Left renal pelvis (tissue), 4 donors: ENCODE measurements around the gene DCLK3. TPM values are rescaled to one million over a fixed set of nuclear protein-coding genes. Genes with fewer than 3 reads are reported as not detected.

ENCODE experiments used
- DNase-seq, 4 donors: peaks; one replicate each; pipeline ENCODE4 v3.0.0-alpha.2; 2013; ENCODE audit warnings: low read depth in 4 of 4, low spot score in 3 of 4
- polyA plus RNA-seq, 4 donors: library from polyadenylated mRNA; unstranded; fragments of 120-200 nt; gene quantifications; one replicate each; pipeline ENCODE4 v1.2.1, GENCODE V29; 2013; ENCODE audit not compliant: insufficient read length in 4 of 4

DCLK3 gene
- 1 to 10 TPM in 1 of 4 donors, under 1 TPM in 3; 0.59 to 1.0 (median 0.81) TPM for polyA plus RNA-seq

- no peak for DNase-seq
Observed at GRCh38 chr3:36763850-36764703, at the start of gene DCLK3. DCLK3 (minus strand) TSS chr3:36764553; CDS start chr3:36764263, 290 bp downstream.

DNA sequence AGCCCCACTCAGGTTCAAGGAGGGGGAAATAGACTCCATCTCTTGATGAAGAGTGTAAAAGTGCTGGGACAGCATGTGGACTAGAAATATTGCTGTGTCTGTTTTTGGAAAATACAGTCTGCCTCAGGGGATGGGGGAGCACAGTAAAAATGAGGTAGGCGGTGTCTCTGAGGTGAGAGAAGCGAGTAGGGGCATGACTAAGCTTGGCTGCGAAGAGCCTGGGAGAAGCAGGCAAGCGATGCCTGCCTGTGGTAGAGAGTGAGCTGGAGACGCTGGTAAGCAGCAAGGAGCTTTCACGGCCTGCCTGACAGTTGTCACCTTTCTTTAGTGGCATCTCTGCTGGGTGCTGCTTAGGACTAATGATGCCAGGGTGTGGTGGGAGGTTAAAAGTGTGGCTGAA is 49.0 kb upstream of the DCLK3 start:
- DNase-seq = no peak

DNA sequence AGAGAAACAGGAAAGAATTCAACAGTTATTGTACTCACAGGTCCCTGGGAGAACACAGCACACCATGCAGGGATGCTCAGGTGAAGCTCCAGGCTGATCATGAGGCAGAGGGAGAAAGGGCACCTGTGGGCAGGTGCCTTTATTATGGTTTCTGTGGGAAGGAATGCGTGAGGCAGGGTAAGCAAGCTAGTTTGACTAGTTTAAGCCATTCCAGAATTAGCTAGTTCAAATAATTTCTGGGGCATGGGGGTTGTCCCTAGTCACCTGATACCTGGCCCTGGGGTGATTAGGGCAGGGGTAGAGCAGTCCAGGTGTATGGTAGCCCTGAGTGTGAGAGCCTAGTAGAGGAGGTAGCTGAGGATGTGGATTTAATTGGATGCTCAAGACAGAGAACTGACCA is 47.9 kb upstream of the DCLK3 start:
- no peak for DNase-seq

- no peak for DNase-seq
Observed at GRCh38 chr3:36811768-36812167, 47.4 kb upstream of the DCLK3 start.

GRCh38 chr3:36804295-36805055 is 40.1 kb upstream of the DCLK3 start:
- peak in 1 of 4 donors; percentile 3 for DNase-seq

GRCh38 chr3:36803091-36803791 is 38.9 kb upstream of the DCLK3 start:
- DNase-seq = no peak

DNA sequence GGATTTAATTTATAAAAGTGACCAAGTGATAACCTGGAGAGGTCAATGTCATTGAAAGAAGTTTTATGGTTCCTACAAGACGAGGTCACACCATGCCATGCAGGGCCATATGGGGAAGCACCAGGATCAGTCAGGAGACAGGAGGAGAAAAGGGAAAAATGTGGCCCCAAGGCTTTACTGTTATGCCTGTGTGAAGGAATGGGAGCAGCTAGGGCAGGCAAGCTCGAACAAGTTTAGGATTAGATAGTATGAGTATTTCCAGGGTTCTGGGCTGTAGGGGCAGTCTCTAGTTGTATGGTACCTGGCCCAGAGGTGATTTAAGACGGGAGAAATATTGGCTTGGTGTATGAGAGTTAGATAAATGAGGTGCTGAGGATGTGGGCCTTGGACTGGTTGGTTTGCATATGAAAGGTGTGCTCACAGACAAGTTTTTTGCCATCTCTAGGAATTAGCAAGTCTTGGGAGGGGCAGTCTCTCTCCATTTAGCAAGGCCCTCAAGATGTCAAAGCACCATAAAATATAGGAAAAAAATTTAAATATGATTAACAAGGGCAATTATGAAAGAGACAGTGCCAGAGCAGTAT is 36.3 kb upstream of the DCLK3 start:
- no peak for DNase-seq

DNA sequence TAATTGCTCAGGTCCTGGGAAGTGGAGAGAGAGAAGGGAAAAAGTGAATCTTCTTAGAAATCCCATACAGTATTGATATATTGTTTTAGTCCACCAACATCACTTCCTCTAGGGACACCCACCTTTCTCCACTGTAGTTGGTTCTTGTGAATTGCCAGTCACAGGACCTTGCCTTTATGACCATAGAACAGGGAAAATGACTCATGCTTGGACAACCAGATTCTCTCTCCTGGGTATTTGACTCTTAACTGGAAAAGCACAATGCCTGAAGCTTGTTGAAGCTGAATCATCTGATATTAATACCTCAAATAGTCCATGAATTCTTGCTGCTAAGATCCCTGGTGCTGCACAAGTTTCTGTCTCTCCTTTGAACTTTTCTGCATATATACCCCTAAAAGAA is 32.5 kb upstream of the DCLK3 start:
- no peak for DNase-seq

- no peak for DNase-seq
Observed at GRCh38 chr3:36796161-36796560, 31.8 kb upstream of the DCLK3 start.

DNA sequence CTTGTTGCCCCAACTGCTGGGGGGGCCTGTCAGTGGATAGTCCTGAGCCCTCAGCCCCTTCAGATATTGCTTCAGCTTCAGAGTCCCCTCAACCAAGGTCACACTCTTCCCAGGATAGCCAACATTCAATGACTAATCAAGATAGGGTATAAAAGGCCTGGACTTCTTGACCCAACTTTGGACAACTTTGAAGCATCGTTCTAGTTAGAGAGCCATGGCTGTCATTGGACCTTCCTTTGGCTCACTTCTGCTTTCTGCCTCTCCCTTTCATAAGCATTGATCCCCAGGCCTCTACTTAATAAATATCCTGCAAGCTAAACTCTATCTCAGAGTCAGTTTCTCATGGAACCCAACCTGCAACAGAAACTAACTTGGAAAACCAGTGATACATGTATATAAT is 31.3 kb upstream of the DCLK3 start:
- DNase-seq = no peak

DNA sequence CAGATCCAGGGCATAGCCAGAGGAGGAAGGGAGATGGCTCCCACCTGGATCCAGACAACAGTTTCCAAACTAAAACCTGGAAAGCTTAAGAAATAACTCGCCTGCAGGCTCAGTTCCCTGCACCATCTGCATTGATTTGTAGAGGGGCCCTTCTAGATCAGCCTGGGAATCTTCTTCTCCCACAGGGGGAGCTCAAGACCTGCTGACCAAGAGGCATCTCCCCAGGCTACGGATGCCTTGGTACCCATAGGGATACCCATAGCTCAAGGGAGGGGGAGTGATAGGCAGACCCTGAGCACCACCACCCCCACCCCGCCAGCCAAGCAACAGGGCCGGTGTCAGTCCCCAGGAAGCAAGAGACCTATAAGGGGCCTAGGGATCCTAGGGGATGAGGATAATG is 28.0 kb upstream of the DCLK3 start:
- peak in 1 of 4 donors; percentile 6 for DNase-seq

DNA sequence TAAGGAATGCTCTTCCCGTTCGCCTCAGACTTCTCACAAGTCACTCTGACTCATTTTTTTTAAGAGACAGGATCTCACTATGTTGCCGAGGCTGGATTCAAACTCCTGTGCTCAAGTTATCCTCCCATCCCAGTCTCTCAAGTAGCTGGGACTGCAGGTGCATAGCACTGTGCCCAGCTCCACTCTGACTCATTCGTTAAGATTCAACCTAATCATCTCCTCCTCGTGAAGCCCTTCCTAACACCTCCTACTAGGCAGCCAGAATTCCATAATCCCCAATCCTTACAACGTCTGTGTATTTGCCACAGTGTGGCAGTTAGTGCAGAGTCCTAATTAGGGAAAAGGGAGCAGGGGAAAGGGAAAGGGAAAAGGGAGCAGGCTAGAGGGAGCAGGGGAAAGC is 26.4 kb upstream of the DCLK3 start:
- no peak for DNase-seq

- DNase-seq = no peak
Observed at GRCh38 chr3:36786921-36787890, 22.9 kb upstream of the DCLK3 start.

DNA sequence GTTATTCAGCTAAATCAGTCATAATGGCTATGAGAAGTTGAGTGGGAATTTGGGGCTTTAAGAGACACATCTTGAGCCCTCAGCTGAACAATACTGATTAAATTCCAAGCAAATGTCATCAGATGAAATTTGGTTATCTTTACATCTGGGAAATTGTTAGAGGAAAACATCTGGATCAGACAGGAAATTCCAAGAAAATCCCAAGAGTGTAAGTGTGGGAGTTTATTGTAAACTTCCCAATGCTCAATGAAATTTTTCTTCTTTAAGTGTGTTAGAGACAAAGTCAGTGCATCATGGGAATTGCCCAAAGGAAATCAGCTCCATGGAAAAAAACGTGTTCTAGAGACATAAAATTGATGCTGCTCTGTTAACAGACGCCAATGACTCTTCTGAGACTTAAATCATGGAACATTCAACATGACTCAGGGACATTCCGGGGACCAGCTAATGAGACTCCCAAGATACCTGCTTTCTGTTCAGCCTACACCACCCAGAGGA is 19.8 kb upstream of the DCLK3 start:
- DNase-seq = no peak

- no peak for DNase-seq
Observed at GRCh38 chr3:36777424-36778218, 13.3 kb upstream of the DCLK3 start.

DNA sequence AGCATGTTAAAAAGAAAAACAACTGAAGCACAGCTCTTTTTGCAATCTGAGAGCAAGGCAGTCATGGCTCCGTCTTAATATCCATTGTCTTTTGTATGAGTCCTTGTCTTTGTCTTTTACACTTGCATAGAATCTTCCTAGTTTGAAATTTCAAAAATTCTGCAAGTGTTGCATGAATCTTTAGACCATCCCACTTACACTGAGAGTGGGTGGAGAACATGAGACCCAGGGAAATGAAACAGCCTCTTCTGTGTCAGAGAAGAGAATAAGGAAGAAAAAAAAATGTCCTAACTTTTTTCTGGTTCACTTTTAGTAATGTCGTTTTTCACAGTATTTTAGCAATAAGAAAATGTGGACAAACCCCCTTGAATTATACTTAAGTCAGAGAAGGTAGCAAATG is 12.1 kb upstream of the DCLK3 start:
- no peak for DNase-seq

GRCh38 chr3:36774052-36774451 is 9.7 kb upstream of the DCLK3 start:
- no peak for DNase-seq

GRCh38 chr3:36771931-36772330 is 7.6 kb upstream of the DCLK3 start:
- DNase-seq = no peak

- no peak for DNase-seq
Observed at GRCh38 chr3:36769926-36770325, 5.6 kb upstream of the DCLK3 start.
